ENCODE data around the gene MRC2.

GRCh38 chr17:62696726-62697490, 69.4 kb downstream of the MRC2 start:
- TF ChIP-seq EZH2phosphoT487 (IDR thresholded peaks at IDR 0.05; ENCODE audit: borderline replicate concordance) (no peak), CTCF (conservative IDR thresholded peaks at IDR 0.05; ENCODE audit: low read length) (no peak)

Measured in Loucy (cell line).